Inflammatory macrophage treated with lipopolysaccharide for 4 hours (primary cell): ENCODE data around the gene PTPRZ1.

Experiments
- DNase-seq: peaks from one replicate; pipeline ENCODE4 v3.0.0-alpha.2; 2020

PTPRZ1 gene

GRCh38 chr7:122063146-122063545 lies 190.2 kb downstream of the PTPRZ1 start:
- DNase-seq: no peak

GRCh38 chr7:122064971-122065370 lies 192.0 kb downstream of the PTPRZ1 start:
- DNase-seq: no peak

- no peak for DNase-seq
These were observed 194.1 kb downstream of the PTPRZ1 start for GRCh38 chr7:122067077-122067476.

GRCh38 chr7:122068046-122068445 lies 195.1 kb downstream of the PTPRZ1 start:
- no peak for DNase-seq

- no peak for DNase-seq
These were observed 196.0 kb downstream of the PTPRZ1 start for GRCh38 chr7:122068999-122069398.

GRCh38 chr7:122070062-122070461 lies 197.1 kb downstream of the PTPRZ1 start:
- no peak for DNase-seq

- DNase-seq: no peak
These were observed 197.9 kb downstream of the PTPRZ1 start for GRCh38 chr7:122070834-122071233.

GRCh38 chr7:122072272-122072671 lies 199.3 kb downstream of the PTPRZ1 start:
- DNase-seq: no peak

- DNase-seq: no peak
These were observed 200.1 kb downstream of the PTPRZ1 start for GRCh38 chr7:122072924-122073599.

- DNase-seq: no peak
These were observed 200.7 kb downstream of the PTPRZ1 start for GRCh38 chr7:122073635-122074034.

- DNase-seq: no peak
These were observed 209.2 kb downstream of the PTPRZ1 start for GRCh38 chr7:122082160-122082559.

GRCh38 chr7:122082670-122083069 lies 209.7 kb downstream of the PTPRZ1 start:
- no peak for DNase-seq

- peak; percentile 66 for DNase-seq
These were observed 220.2 kb downstream of the PTPRZ1 start for GRCh38 chr7:122092964-122093797.

GRCh38 chr7:122094549-122094948 lies 221.6 kb downstream of the PTPRZ1 start:
- DNase-seq: no peak

GRCh38 chr7:122095642-122096041 lies 222.7 kb downstream of the PTPRZ1 start:
- DNase-seq: no peak

GRCh38 chr7:122100021-122100420 lies 227.1 kb downstream of the PTPRZ1 start:
- no peak for DNase-seq

- DNase-seq: no peak
These were observed 230.1 kb downstream of the PTPRZ1 start for GRCh38 chr7:122103064-122103463.
